MM.1S (cell line): ENCODE measurements around the gene HTATSF1.

Source experiments
- DNase-seq: peaks from one replicate; pipeline ENCODE4 v3.0.0-alpha.2; 2015
- H2AFZ ChIP-seq: fragments of 300-600 bp; sonication (generic); 2 replicates; pipeline ENCODE4 v1.6.0; 2016; ENCODE audit warnings: antibody characterized with exemption, low read length
- H3F3A ChIP-seq: fragments of 300-600 bp; sonication (generic); 2 replicates; pipeline ENCODE4 v1.6.1; 2016; ENCODE audit warnings: mild to moderate bottlenecking, antibody characterized with exemption, low read length, moderate library complexity, mixed read lengths; ENCODE audit not compliant: insufficient read depth
- H3K27ac ChIP-seq: fragments of 300-600 bp; sonication (generic); 2 replicates; pipeline ENCODE4 v1.5.1; 2016; ENCODE audit warnings: mild to moderate bottlenecking, low read length
- H3K27me3 ChIP-seq: fragments of 300-600 bp; sonication (generic); replicated peaks from 2 replicates; pipeline ENCODE4 v1.6.0; 2016; ENCODE audit warnings: low read length; ENCODE audit not compliant: insufficient read depth
- H3K36me3 ChIP-seq: fragments of 300-600 bp; sonication (generic); replicated peaks from 2 replicates; pipeline ENCODE4 v1.6.1; 2016; ENCODE audit warnings: mild to moderate bottlenecking, low read length, mixed read lengths; ENCODE audit not compliant: insufficient read depth
- H3K4me1 ChIP-seq: fragments of 300-600 bp; sonication (generic); 2 replicates; pipeline ENCODE4 v1.6.1; 2016; ENCODE audit warnings: low read length, mixed read lengths
- H3K4me2 ChIP-seq: fragments of 300-600 bp; sonication (generic); 2 replicates; pipeline ENCODE4 v1.6.0; 2016; ENCODE audit warnings: low read depth, low read length
- H3K4me3 ChIP-seq: fragments of 300-600 bp; sonication (generic); 2 replicates; pipeline ENCODE4 v1.5.1; 2016; ENCODE audit warnings: low read length, mixed read lengths
- H3K79me2 ChIP-seq: fragments of 300-600 bp; sonication (generic); 2 replicates; pipeline ENCODE4 v1.6.1; 2016; ENCODE audit warnings: mixed run types, low read length, mixed read lengths
- H3K9ac ChIP-seq: fragments of 300-600 bp; sonication (generic); 2 replicates; pipeline ENCODE4 v1.6.1; 2016; ENCODE audit warnings: low read length, mixed read lengths
- H3K9me2 ChIP-seq: fragments of 300-600 bp; sonication (generic); replicated peaks from 2 replicates; pipeline ENCODE4 v1.6.1; 2016; ENCODE audit warnings: mild to moderate bottlenecking, low read length, mixed read lengths; ENCODE audit not compliant: insufficient read depth
- H3K9me3 ChIP-seq: fragments of 300-600 bp; sonication (generic); replicated peaks from 2 replicates; pipeline ENCODE4 v1.6.1; 2016; ENCODE audit warnings: mild to moderate bottlenecking, low read length, mixed read lengths; ENCODE audit not compliant: insufficient read depth
- H4K20me1 ChIP-seq: fragments of 300-600 bp; sonication (generic); 2 replicates; pipeline ENCODE4 v1.6.1; 2016; ENCODE audit warnings: mild to moderate bottlenecking, low read length, moderate library complexity, mixed read lengths; ENCODE audit not compliant: insufficient read depth
- CTCF ChIP-seq: fragments of 300-600 bp; sonication (generic); IDR thresholded peaks from 2 replicates; pipeline ENCODE4 v1.5.1; 2016; ENCODE audit warnings: antibody characterized with exemption, low read length, mixed read lengths
- EZH2 ChIP-seq: fragments of 300-600 bp; sonication (generic); optimal IDR thresholded peaks from 2 replicates; pipeline ENCODE3; 2017; ENCODE audit warnings: low read depth, mild to moderate bottlenecking, antibody characterized with exemption, low read length, mixed read lengths
- EZH2phosphoT487 ChIP-seq: fragments of 300-600 bp; sonication (generic); IDR thresholded peaks from 2 replicates; pipeline ENCODE4 v1.6.1; 2018; ENCODE audit warnings: antibody characterized with exemption, low read length

The HTATSF1 gene

GRCh38 chrX:136531951-136532350, 34.6 kb downstream of the HTATSF1 start, which contains the start of gene VGLL1:
Gene VGLL1 (plus strand): TSS chrX:136532215. CDS start chrX:136536021, 3,806 bp downstream.
- no peaks in the 10 kb centered on the region for H3K9me2 ChIP-seq
- H3K4me1 ChIP-seq: no peaks in the 10 kb centered on the region
- no peak within 1 kb of the TSS for H3K4me3 ChIP-seq
- no peaks in the 10 kb centered on the region for H3F3A ChIP-seq
- H3K79me2 ChIP-seq: no peaks in the 10 kb centered on the region
- DNase-seq: no peak
- no peak within 1 kb of the TSS for H3K9ac ChIP-seq
- H2AFZ ChIP-seq: no peak within 1 kb of the TSS
- H4K20me1 ChIP-seq: no peaks in the 10 kb centered on the region
- H3K9me3 ChIP-seq: no peaks in the 10 kb centered on the region
- no peak within 1 kb of the TSS for H3K4me2 ChIP-seq
- no peak for TF ChIP-seq CTCF
- no peaks in the 10 kb centered on the region for H3K36me3 ChIP-seq
- no peak within 1 kb of the TSS for H3K27ac ChIP-seq
- H3K27me3 ChIP-seq: no peaks in the 10 kb centered on the region

GRCh38 chrX:136534131-136534530, 36.7 kb downstream of the HTATSF1 start:
- no peaks in the 10 kb centered on the region for H3K9me3 ChIP-seq
- TF ChIP-seq CTCF: no peak
- no peak for TF ChIP-seq EZH2phosphoT487
- TF ChIP-seq EZH2: no peak
- H3K79me2 ChIP-seq: no peaks in the 10 kb centered on the region
- no peak overlapping the region for H3K9ac ChIP-seq
- H3K4me2 ChIP-seq: no peak overlapping the region
- DNase-seq: no peak
- H3K4me1 ChIP-seq: no peaks in the 10 kb centered on the region
- H3K27ac ChIP-seq: no peak overlapping the region
- no peaks in the 10 kb centered on the region for H4K20me1 ChIP-seq
- H2AFZ ChIP-seq: no peak overlapping the region
- H3K4me3 ChIP-seq: no peak overlapping the region
- H3K9me2 ChIP-seq: no peaks in the 10 kb centered on the region
- no peaks in the 10 kb centered on the region for H3F3A ChIP-seq
- no peaks in the 10 kb centered on the region for H3K27me3 ChIP-seq
- no peaks in the 10 kb centered on the region for H3K36me3 ChIP-seq

- Histone ChIP-seq H4K20me1 (no peaks in the 10 kb centered on the region), H3K27ac (no peak overlapping the region), H3K79me2 (no peaks in the 10 kb centered on the region), H3K9me2 (no peaks in the 10 kb centered on the region), H3K9me3 (no peaks in the 10 kb centered on the region), H3K36me3 (no peaks in the 10 kb centered on the region), H3K4me3 (no peak overlapping the region), H3K9ac (no peak overlapping the region), H3K4me1 (no peaks in the 10 kb centered on the region), H3F3A (no peaks in the 10 kb centered on the region), H2AFZ (no peak overlapping the region), H3K4me2 (no peak overlapping the region), H3K27me3 (no peaks in the 10 kb centered on the region)
- TF ChIP-seq EZH2phosphoT487: no peak
- no peak for DNase-seq
Measured at GRCh38 chrX:136538811-136539210, 41.4 kb downstream of the HTATSF1 start.

GRCh38 chrX:136540226-136540625, 42.8 kb downstream of the HTATSF1 start:
- H3K4me1 ChIP-seq: no peaks in the 10 kb centered on the region
- no peaks in the 10 kb centered on the region for H3K9me2 ChIP-seq
- no peaks in the 10 kb centered on the region for H4K20me1 ChIP-seq
- TF ChIP-seq EZH2 (no peak), CTCF (no peak), EZH2phosphoT487 (no peak)
- H2AFZ ChIP-seq: no peak overlapping the region
- H3K4me3 ChIP-seq: no peak overlapping the region
- no peak overlapping the region for H3K4me2 ChIP-seq
- H3F3A ChIP-seq: no peaks in the 10 kb centered on the region
- DNase-seq: no peak
- H3K27me3 ChIP-seq: no peaks in the 10 kb centered on the region
- no peak overlapping the region for H3K9ac ChIP-seq
- H3K36me3 ChIP-seq: no peaks in the 10 kb centered on the region
- no peak overlapping the region for H3K27ac ChIP-seq
- H3K79me2 ChIP-seq: no peaks in the 10 kb centered on the region
- H3K9me3 ChIP-seq: no peaks in the 10 kb centered on the region
